Stimulated activated naive B cell treated with anti-CD40 and anti-IgM and Interleukin-4, amounts not matched to agents 10 μg/mL and 1 μg/mL and 100 μg/mL, for 72 hours (primary cell): ENCODE results near the gene TAPT1.
A peak's percentile ranks its signal among the peaks of the same experiment; 100 is the strongest.

ENCODE experiments used
- ATAC-seq, 2 donors: fragments of 150-1000 bp; cut with Tn5 transposase; replicated peaks; 2 replicates each; pipeline ENCODE4 v1.10.0; 2021; ENCODE audit warnings: moderate library complexity in 1 of 2
- DNase-seq: peaks from one replicate; pipeline ENCODE4 v3.0.0; 2021
- H3K27ac Mint-ChIP-seq: one replicate; pipeline ENCODE4 v1.8.0; 2022; ENCODE audit warnings: mild to moderate bottlenecking, mixed read lengths
- H3K27me3 Mint-ChIP-seq, 2 donors: one replicate each; pipeline ENCODE4 v1.8.0; 2022; ENCODE audit warnings: mixed read lengths in 2 of 2
- H3K36me3 Mint-ChIP-seq, 2 donors: one replicate each; pipeline ENCODE4 v1.8.0; 2022; ENCODE audit warnings: mixed read lengths in 2 of 2, mild to moderate bottlenecking in 1 of 2
- H3K4me1 Mint-ChIP-seq, 2 donors: one replicate each; pipeline ENCODE4 v1.8.0; 2022; ENCODE audit warnings: mixed read lengths in 2 of 2, mild to moderate bottlenecking in 1 of 2
- H3K4me3 Mint-ChIP-seq, 2 donors: one replicate each; pipeline ENCODE4 v1.8.0; 2022; ENCODE audit warnings: mild to moderate bottlenecking in 2 of 2, mixed read lengths in 2 of 2, moderate library complexity in 1 of 2
- H3K9me3 Mint-ChIP-seq, 2 donors: one replicate each; pipeline ENCODE4 v1.8.0; 2022; ENCODE audit warnings: mixed read lengths in 2 of 2, mild to moderate bottlenecking in 1 of 2

Gene TAPT1

GRCh38 chr4:16136827-16137226, 89.4 kb downstream of the TAPT1 start:
- Mint-ChIP-seq H3K27me3 (peaks cover 0 to 12% of the 10 kb centered on the region in 2 donors), H3K4me3 (no peak overlapping the region), H3K27ac (no peak overlapping the region), H3K36me3 (peaks cover 0 to 5% of the 10 kb centered on the region in 2 donors), H3K9me3 (peaks cover 8 to 16% of the 10 kb centered on the region in 2 donors), H3K4me1 (no peaks in the 10 kb centered on the region)
- ATAC-seq: no peak
- no peak for DNase-seq

DNA sequence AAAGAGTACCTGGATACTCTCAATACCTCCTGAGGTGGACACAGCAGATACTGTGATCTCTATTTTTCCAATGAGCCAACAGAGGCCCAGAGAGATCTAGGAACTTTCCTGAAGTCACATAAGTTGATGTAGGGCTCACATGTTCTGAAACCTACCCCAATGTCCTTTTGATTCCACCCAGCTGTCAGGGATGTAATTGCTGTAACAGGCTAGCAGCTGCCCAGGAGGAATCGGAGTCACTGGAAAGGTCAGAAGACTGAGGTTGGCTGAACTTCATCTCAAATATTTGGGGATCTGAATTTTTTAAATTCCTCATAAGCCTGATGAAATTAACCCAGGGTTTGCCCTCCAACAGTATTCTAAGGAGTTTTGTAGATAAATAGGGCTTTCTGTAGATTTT, 90.0 kb downstream of the TAPT1 start:
- H3K4me1 Mint-ChIP-seq: no peaks in the 10 kb centered on the region
- no peak overlapping the region for H3K27ac Mint-ChIP-seq
- DNase-seq: no peak
- H3K27me3 Mint-ChIP-seq: peaks cover 0 to 12% of the 10 kb centered on the region in 2 donors
- H3K9me3 Mint-ChIP-seq: peaks cover 8 to 16% of the 10 kb centered on the region in 2 donors
- no peak for ATAC-seq
- no peak overlapping the region for H3K4me3 Mint-ChIP-seq
- H3K36me3 Mint-ChIP-seq: peaks cover 0 to 5% of the 10 kb centered on the region in 2 donors

DNA sequence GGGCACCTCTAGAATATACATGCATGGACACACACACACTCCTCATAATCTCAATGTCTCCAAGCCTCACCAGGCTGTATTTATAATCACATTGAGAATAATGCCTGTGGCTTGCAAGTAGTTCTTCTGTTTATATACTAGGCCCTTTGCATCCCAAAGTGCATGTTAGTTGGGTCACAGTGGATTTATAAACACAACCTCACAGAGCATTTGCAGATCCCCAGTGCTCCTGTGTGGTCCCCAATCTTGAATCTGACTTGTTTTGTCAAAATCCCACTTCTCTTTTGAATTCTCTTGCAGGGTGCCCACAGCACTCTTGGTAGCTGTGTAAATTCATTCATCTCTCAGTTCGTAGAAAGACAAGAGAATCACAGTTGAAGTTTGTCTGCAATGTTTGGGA, 92.9 kb downstream of the TAPT1 start:
- H3K4me3 Mint-ChIP-seq: no peak overlapping the region
- H3K4me1 Mint-ChIP-seq: no peaks in the 10 kb centered on the region
- no peak for DNase-seq

GRCh38 chr4:16131293-16131692, 95.0 kb downstream of the TAPT1 start:
- Mint-ChIP-seq H3K27me3 (peaks cover 0 to 8% of the 10 kb centered on the region in 2 donors), H3K27ac (no peak overlapping the region), H3K4me1 (no peaks in the 10 kb centered on the region), H3K9me3 (peaks cover 8% of the 10 kb centered on the region in 2 donors), H3K4me3 (no peak overlapping the region), H3K36me3 (peaks cover 0 to 5% of the 10 kb centered on the region in 2 donors)
- no peak for DNase-seq
- no peak for ATAC-seq

More for the DNA sequence above, 92.9 kb downstream of the TAPT1 start:
- no peak for ATAC-seq
- peaks cover 0 to 5% of the 10 kb centered on the region in 2 donors for H3K36me3 Mint-ChIP-seq
- H3K27ac Mint-ChIP-seq: no peak overlapping the region
- peaks cover 0 to 8% of the 10 kb centered on the region in 2 donors for H3K27me3 Mint-ChIP-seq
- H3K9me3 Mint-ChIP-seq: peaks cover 8% of the 10 kb centered on the region in 2 donors

DNA sequence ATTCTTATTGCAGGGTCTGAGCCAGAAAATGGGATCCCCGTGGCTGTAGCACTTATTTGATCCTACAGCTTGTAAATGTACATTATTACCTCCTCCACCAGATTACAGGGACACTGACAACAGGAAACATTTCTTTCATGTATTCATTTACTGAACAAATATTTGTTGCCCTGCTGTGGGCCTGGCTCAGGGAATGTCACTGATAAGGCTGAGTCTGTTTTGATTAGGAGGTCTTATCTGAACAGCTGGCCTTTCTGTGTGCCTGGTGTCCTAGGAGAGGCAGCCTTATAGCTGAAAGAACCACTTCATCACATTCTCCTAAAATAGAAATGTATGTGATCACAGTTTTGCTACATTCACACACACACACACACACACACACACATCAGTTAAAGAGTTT, 96.9 kb downstream of the TAPT1 start:
- Mint-ChIP-seq H3K4me1 (peaks cover 0 to 1% of the 10 kb centered on the region in 2 donors), H3K4me3 (no peak overlapping the region), H3K36me3 (peaks cover 0 to 1% of the 10 kb centered on the region in 2 donors), H3K9me3 (peaks cover under 1 to 4% of the 10 kb centered on the region in 2 donors), H3K27me3 (peaks cover 0 to 4% of the 10 kb centered on the region in 2 donors), H3K27ac (no peak overlapping the region)
- DNase-seq: no peak
- ATAC-seq: no peak

DNA sequence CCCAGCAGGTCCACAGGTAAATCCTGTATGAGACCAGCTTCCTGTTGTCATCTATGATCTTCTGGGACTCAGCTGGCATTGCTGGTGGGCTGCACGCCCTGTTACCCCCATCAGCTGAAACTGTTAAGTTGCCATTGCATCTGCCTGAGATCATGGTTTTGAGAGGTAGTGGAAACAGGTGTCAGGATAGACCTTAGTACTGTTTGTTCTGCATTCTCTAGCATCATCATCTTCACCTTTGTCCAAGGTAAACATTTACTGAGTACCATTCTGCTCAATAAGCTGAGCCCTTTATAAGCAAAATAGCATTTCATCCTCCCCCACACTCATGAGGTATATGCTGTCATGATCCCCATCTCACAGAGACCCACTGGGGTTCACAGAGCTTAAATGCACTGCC, 99.6 kb downstream of the TAPT1 start:
- Mint-ChIP-seq H3K27me3 (no peaks in the 10 kb centered on the region), H3K4me3 (no peak overlapping the region), H3K27ac (no peak overlapping the region), H3K4me1 (peaks cover 15 to 21% of the 10 kb centered on the region in 2 donors), H3K36me3 (no peaks in the 10 kb centered on the region), H3K9me3 (no peaks in the 10 kb centered on the region)
- DNase-seq (no peak), ATAC-seq (no peak)

- no peak for DNase-seq
- Mint-ChIP-seq H3K27me3 (no peaks in the 10 kb centered on the region), H3K4me3 (no peak overlapping the region), H3K36me3 (no peaks in the 10 kb centered on the region), H3K27ac (peak overlapping the region; percentile 56), H3K4me1 (peaks cover 19 to 27% of the 10 kb centered on the region in 2 donors), H3K9me3 (peaks cover 0 to under 1% of the 10 kb centered on the region in 2 donors)
- no peak for ATAC-seq
Observed at GRCh38 chr4:16125571-16126445, 100.5 kb downstream of the TAPT1 start.

GRCh38 chr4:16124232-16124631, 102.0 kb downstream of the TAPT1 start:
- ATAC-seq (no peak), DNase-seq (no peak)
- H3K9me3 Mint-ChIP-seq: peaks cover 0 to 4% of the 10 kb centered on the region in 2 donors
- H3K27me3 Mint-ChIP-seq: no peaks in the 10 kb centered on the region
- no peak overlapping the region for H3K27ac Mint-ChIP-seq
- H3K36me3 Mint-ChIP-seq: no peaks in the 10 kb centered on the region
- H3K4me1 Mint-ChIP-seq: peaks cover 21 to 27% of the 10 kb centered on the region in 2 donors
- H3K4me3 Mint-ChIP-seq: no peak overlapping the region

GRCh38 chr4:16123356-16124084, 102.8 kb downstream of the TAPT1 start:
- Mint-ChIP-seq H3K27ac (no peak overlapping the region), H3K4me1 (peaks cover 21 to 27% of the 10 kb centered on the region in 2 donors), H3K36me3 (no peaks in the 10 kb centered on the region), H3K4me3 (no peak overlapping the region), H3K27me3 (no peaks in the 10 kb centered on the region), H3K9me3 (peaks cover 0 to 4% of the 10 kb centered on the region in 2 donors)
- no peak for DNase-seq
- ATAC-seq: peak; percentile 15 to 31

DNA sequence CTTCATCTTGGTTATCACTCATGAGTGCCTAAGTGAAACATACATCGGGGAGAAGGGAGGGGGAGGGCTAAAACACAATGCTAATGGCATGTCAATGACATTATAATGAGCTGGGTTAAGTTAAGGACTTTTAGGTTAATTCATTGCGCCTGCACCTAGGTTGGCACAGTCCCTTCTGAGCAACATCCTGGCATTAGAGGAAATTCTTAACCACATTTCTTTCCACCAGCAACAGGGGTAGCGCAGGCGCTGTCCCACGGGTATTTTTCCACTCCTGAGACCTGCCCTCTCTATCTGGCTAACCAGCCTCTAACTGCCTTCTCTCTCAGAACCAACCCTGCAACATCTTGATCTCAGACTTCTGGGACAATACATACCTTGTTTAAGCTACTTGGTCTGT, 103.5 kb downstream of the TAPT1 start:
- DNase-seq (peak; percentile 39), ATAC-seq (peak; percentile 85 to 92)
- peaks cover 0 to 4% of the 10 kb centered on the region in 2 donors for H3K9me3 Mint-ChIP-seq
- no peak overlapping the region for H3K27ac Mint-ChIP-seq
- no peaks in the 10 kb centered on the region for H3K27me3 Mint-ChIP-seq
- H3K4me3 Mint-ChIP-seq: peak overlapping the region in 1 of 2 donors; percentile 10
- no peaks in the 10 kb centered on the region for H3K36me3 Mint-ChIP-seq
- peaks cover 21 to 27% of the 10 kb centered on the region in 2 donors for H3K4me1 Mint-ChIP-seq

DNA sequence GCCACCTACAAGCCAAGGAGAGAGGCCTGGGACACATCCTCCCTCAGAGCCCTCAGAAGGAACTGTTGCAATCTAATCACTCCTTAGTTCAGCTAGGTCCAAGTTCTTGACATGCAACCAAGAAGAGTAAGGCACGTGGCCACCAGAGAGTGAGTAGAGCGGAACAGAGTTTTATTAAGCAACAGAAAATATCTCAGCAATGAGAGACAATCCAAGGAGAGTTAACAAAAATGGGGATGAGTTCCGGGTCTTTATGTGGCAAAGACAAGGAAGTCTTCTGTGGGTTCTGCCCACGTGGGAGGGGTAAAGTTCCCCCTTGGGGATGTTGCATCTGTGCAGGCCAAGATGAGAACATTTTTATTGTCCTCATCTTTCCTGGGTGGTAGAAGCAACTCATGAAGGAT, 104.0 kb downstream of the TAPT1 start:
- peaks cover 0 to 4% of the 10 kb centered on the region in 2 donors for H3K9me3 Mint-ChIP-seq
- no peaks in the 10 kb centered on the region for H3K36me3 Mint-ChIP-seq
- peaks cover 21 to 27% of the 10 kb centered on the region in 2 donors for H3K4me1 Mint-ChIP-seq
- ATAC-seq (peak; percentile 23 to 46), DNase-seq (no peak)
- H3K4me3 Mint-ChIP-seq: no peak overlapping the region
- H3K27me3 Mint-ChIP-seq: no peaks in the 10 kb centered on the region
- peak overlapping the region; percentile 39 for H3K27ac Mint-ChIP-seq

GRCh38 chr4:16120720-16121119, 105.6 kb downstream of the TAPT1 start:
- Mint-ChIP-seq H3K4me3 (no peak overlapping the region), H3K27me3 (peaks cover 0 to 5% of the 10 kb centered on the region in 2 donors), H3K36me3 (no peaks in the 10 kb centered on the region), H3K4me1 (peaks cover 20 to 27% of the 10 kb centered on the region in 2 donors), H3K27ac (no peak overlapping the region), H3K9me3 (peaks cover 0 to 4% of the 10 kb centered on the region in 2 donors)
- ATAC-seq: no peak
- no peak for DNase-seq

DNA sequence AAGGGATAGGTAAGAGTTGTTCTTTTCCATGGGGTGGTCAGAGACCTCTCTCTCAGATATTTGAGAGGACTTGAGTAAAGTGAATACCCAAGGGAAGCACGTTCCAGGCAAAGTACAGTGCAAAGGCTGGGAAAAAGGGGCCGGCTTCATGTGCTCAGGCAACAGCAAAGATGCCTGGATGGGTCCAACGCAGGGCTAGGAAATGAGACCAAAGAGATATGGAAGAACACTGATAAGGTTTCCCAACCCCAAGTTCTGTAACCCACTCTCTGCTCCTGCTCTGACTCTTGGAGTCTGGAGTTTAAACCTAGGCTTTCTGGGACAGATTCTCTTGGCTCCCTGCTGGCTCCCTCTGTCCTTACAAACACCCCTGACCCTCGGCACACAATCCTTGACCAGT, 106.3 kb downstream of the TAPT1 start:
- H3K36me3 Mint-ChIP-seq: no peaks in the 10 kb centered on the region
- no peak for ATAC-seq
- DNase-seq: no peak
- peaks cover 0 to 5% of the 10 kb centered on the region in 2 donors for H3K27me3 Mint-ChIP-seq
- no peak overlapping the region for H3K27ac Mint-ChIP-seq
- H3K4me3 Mint-ChIP-seq: no peak overlapping the region
- peaks cover 20 to 27% of the 10 kb centered on the region in 2 donors for H3K4me1 Mint-ChIP-seq
- peaks cover 0 to 4% of the 10 kb centered on the region in 2 donors for H3K9me3 Mint-ChIP-seq

DNA sequence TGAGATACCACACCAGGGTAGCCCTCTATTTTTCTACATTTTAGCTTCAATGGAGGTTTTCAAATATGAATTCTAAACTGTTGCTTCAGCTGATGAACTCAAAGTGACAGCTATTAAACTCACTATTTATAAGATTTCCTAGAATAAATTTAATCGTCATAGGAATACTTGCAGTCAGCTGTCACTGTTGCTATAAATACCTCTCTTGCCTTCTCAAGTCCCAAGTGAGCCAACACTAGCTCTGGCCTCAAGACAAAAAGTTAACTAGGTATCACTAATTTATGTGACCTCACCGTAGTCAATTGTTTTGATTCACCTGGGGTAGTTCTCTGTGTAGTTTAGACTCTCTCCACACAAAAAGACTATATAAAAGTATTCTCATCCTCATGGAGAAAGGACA, 108.2 kb downstream of the TAPT1 start:
- no peak overlapping the region for H3K4me3 Mint-ChIP-seq
- H3K4me1 Mint-ChIP-seq: peaks cover 13 to 20% of the 10 kb centered on the region in 2 donors

More for the DNA sequence above, 108.2 kb downstream of the TAPT1 start:
- DNase-seq: no peak
- no peak overlapping the region for H3K27ac Mint-ChIP-seq
- peaks cover 0 to 5% of the 10 kb centered on the region in 2 donors for H3K27me3 Mint-ChIP-seq
- ATAC-seq: no peak
- no peaks in the 10 kb centered on the region for H3K36me3 Mint-ChIP-seq
- H3K9me3 Mint-ChIP-seq: peaks cover 0 to 4% of the 10 kb centered on the region in 2 donors
